Measurements from ENCODE around the gene IRF9. TPM values are rescaled to one million over a fixed set of nuclear protein-coding genes. Genes with fewer than 3 reads are reported as not detected.

The IRF9 gene
- total and polyA plus RNA-seq, 2 of the 13 experiments (the other 11 are each of a cell fraction or from before 2014, with no cell fraction given), result 14.9 to 49.7 TPM

DNA sequence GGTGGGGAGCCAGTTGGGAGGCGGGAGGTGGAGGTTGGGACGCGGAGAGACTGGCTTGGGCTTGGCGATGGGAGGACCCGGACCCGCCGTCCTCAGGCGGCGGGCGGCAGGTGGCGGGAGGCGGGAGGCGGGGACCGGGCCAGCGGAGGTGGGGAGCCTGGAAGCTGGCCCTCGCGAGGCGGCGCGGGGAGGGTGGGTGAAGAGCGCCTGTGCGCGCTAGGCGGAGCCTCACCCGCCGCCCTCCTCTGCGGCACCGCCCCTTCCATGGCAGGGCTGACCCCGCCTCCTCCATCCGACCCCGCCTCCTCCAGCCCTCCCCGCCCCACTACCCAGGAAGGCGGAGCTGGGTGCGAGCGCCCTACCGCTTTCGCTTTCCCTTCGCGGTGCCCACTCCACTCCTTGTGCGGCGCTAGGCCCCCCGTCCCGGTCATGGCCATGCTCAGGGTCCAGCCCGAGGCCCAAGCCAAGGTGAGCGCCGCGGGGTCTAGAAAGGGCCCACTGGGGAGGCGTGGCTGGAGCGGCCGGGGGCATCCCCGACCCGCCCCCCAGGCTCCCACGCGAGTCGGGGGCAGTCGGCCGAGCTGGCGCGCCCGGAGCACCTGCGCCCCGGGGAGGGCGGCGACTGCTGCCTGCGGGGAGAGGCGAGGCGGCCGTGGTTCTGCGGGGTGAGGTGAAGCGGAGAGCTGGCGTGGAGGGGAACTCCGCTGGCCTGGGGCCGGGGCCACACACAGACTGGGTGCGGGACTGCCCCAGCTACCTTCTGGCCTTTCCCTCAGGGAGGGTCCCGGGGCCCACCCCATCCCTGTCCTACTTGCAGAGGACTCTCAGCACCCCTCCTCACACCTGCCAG, 25.0 kb upstream of the IRF9 start, which contains the start of gene PSME1:
PSME1 (plus strand) TSS at position 361 of the 850 bp plus-strand sequence; CDS start at position 430, 69 bp downstream.
- peak; percentile 86 for ATAC-seq
- Histone ChIP-seq H3K79me2 (ENCODE audit: insufficient read depth, low read length) (peaks cover 42% of the 10 kb centered on the region), H3K27ac (ENCODE audit: extremely low read length, insufficient read depth, low read length) (peak within 1 kb of the TSS; percentile 75), H4K20me1 (ENCODE audit: insufficient read depth, low read length) (peaks cover 11% of the 10 kb centered on the region), H2AFZ (ENCODE audit: low read length) (peak within 1 kb of the TSS; percentile 62), H3K36me3 (replicated peaks in 1 of 2; ENCODE audit: control insufficient read depth in 1 of 2, insufficient read depth in 2 of 2, low read length in 2 of 2) (peaks cover 17 to 25% of the 10 kb centered on the region in 2 experiments), H3K4me2 (ENCODE audit: low read depth, low read length) (peak within 1 kb of the TSS; percentile 100), H3K4me3 (replicated peaks in 1 of 3; ENCODE audit: insufficient read depth in 1 of 3, low read depth in 2 of 3, low read length in 3 of 3) (peak within 1 kb of the TSS; percentile 91 to 98 (median 93)), H3K27me3 (ENCODE audit: control insufficient read depth in 1 of 2, insufficient read depth in 2 of 2, low read length in 2 of 2) (no peaks in the 10 kb centered on the region; a peak in 1 of 5 replicates), H3K9me3 (ENCODE audit: low read length) (no peaks in the 10 kb centered on the region), H3K9ac (ENCODE audit: insufficient read depth, low read depth, low read length) (peak within 1 kb of the TSS; percentile 94), H3K4me1 (ENCODE audit: insufficient read depth, low read length) (peaks cover 64% of the 10 kb centered on the region)
- DNase-seq (ENCODE audit: low spot score), result peak; percentile 93
- 1% methylated on average over 65 of the region's 75 CpGs for WGBS (ENCODE audit: low lambda C conversion rate)
- FAIRE-seq, result peak; percentile 71
- ChIA-PET CTCF (ENCODE audit: low intra/inter-chr PET ratio, low total read pairs) (interaction anchor here (1.0 to 2.1 kb wide), 2 partner anchors 21 to 25 kb away, joined by 3 to 6 read pairs; partner anchors contain the start of genes DCAF11, IRF9 and NRL), POLR2A (interaction anchor here (0.7 to 22.7 kb wide), 40 partner anchors 8 to 1159 kb away, joined by 3 to 977 read pairs (median 5); partner anchors contain the start of genes ACIN1, C14orf119, CARMIL3 and CHMP4A)
- BruUV-seq (replicated peaks), result no TSS peak
- intact Hi-C loops (cut with micrococcal nuclease; ENCODE audit: unreplicated experiment), result loop anchor here (1.0 kb wide), 2 partner anchors 22 to 25 kb away; partner anchors contain the start of genes DCAF11, IRF9 and NRL
- in situ Hi-C loops (cut with HindIII; ENCODE audit: extremely low pct_ligation_motif_present, low pct_unique_long_range_greater_than_20kb), result loop anchor here (25.0 kb wide), 1 partner anchor 824 kb away; the partner anchor contains the start of genes BCL2L2, PABPN1 and PPP1R3E
- TF ChIP-seq ZMYM4 (CRISPR knock-in tag; IDR thresholded peaks at IDR 0.05), result no peak
- peak; percentile 89 for TF ChIP-seq HOXA3 (CRISPR knock-in tag; IDR thresholded peaks at IDR 0.05)
- TF ChIP-seq, protein P1, sequence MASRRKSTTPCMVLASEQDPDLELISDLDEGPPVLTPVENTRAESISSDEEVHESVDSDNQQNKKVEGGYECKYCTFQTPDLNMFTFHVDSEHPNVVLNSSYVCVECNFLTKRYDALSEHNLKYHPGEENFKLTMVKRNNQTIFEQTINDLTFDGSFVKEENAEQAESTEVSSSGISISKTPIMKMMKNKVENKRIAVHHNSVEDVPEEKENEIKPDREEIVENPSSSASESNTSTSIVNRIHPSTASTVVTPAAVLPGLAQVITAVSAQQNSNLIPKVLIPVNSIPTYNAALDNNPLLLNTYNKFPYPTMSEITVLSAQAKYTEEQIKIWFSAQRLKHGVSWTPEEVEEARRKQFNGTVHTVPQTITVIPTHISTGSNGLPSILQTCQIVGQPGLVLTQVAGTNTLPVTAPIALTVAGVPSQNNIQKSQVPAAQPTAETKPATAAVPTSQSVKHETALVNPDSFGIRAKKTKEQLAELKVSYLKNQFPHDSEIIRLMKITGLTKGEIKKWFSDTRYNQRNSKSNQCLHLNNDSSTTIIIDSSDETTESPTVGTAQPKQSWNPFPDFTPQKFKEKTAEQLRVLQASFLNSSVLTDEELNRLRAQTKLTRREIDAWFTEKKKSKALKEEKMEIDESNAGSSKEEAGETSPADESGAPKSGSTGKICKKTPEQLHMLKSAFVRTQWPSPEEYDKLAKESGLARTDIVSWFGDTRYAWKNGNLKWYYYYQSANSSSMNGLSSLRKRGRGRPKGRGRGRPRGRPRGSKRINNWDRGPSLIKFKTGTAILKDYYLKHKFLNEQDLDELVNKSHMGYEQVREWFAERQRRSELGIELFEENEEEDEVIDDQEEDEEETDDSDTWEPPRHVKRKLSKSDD (CRISPR knock-in tag; IDR thresholded peaks at IDR 0.05; ENCODE audit: low read depth), result peak; percentile 88; the same call in 1 of the 2 replicates
- TF ChIP-seq EP300 (IDR thresholded peaks at IDR 0.05; ENCODE audit: low read depth in 2 of 2, low read length in 2 of 2), result peak; percentile 23 to 43; a peak in 1 of 4 replicates
- TF ChIP-seq EP300 (CRISPR knock-in tag; IDR thresholded peaks at IDR 0.05; ENCODE audit: borderline replicate concordance), result no peak
- TF ChIP-seq ZNF205 (CRISPR knock-in tag; IDR thresholded peaks at IDR 0.05), result no peak; the same call in 1 of the 2 replicates
- TF ChIP-seq E2F5 (CRISPR knock-in tag; conservative IDR thresholded peaks at IDR 0.05), result peak; percentile 75
- peak; percentile 11; the same call in 1 of the 2 replicates for TF ChIP-seq TARDBP (CRISPR knock-in tag; IDR thresholded peaks at IDR 0.05)
- no peak for TF ChIP-seq ZNF564 (CRISPR knock-in tag; IDR thresholded peaks at IDR 0.05)
- TF ChIP-seq PCBP2 (optimal IDR thresholded peaks at IDR 0.05; ENCODE audit: low read depth, low read length, poor library complexity, severe bottlenecking), result no peak
- TF ChIP-seq SP1 (IDR thresholded peaks at IDR 0.05), result peak; percentile 48; the same call in 1 of the 2 replicates
- TF ChIP-seq SP1 (CRISPR knock-in tag; IDR thresholded peaks at IDR 0.05), result peak; percentile 94
- peak; percentile 62; the same call in 1 of the 2 replicates for TF ChIP-seq SNAPC2 (CRISPR knock-in tag; IDR thresholded peaks at IDR 0.05)
- peak; percentile 79 for TF ChIP-seq POGK (CRISPR knock-in tag; conservative IDR thresholded peaks at IDR 0.05)
- peak; percentile 86 to 96 for TF ChIP-seq HMGXB4 (CRISPR knock-in tag; IDR thresholded peaks at IDR 0.05; ENCODE audit: borderline replicate concordance in 1 of 2, low read depth in 1 of 2)

Measured in HepG2 (cell line).